Activated CD4-positive, alpha-beta T cell treated with anti-CD3 and anti-CD28 coated beads, Interleukin-2, amount 10 ng/mL, durations not matched to agents 24 days and 14 days (primary cell): ENCODE data around the gene REEP1. TPM values are rescaled to one million over a fixed set of nuclear protein-coding genes. Genes with fewer than 3 reads are reported as not detected.

Source experiments
- DNase-seq: peaks from one replicate; pipeline ENCODE4 v3.0.0; 2022
- H3K27ac Mint-ChIP-seq: one replicate; pipeline ENCODE4 v1.8.0; 2022; ENCODE audit warnings: mild to moderate bottlenecking, mixed read lengths
- H3K27me3 Mint-ChIP-seq: one replicate; pipeline ENCODE4 v1.8.0; 2022; ENCODE audit warnings: mixed read lengths
- H3K36me3 Mint-ChIP-seq: one replicate; pipeline ENCODE4 v1.8.0; 2022; ENCODE audit warnings: low read depth, mild to moderate bottlenecking, mixed read lengths
- H3K4me1 Mint-ChIP-seq: one replicate; pipeline ENCODE4 v1.8.0; 2021; ENCODE audit warnings: mixed read lengths
- H3K4me3 Mint-ChIP-seq: one replicate; pipeline ENCODE4 v1.8.0; 2022; ENCODE audit warnings: mild to moderate bottlenecking, moderate library complexity, mixed read lengths
- H3K9me3 Mint-ChIP-seq: one replicate; pipeline ENCODE4 v1.8.0; 2021; ENCODE audit warnings: mixed read lengths
- intact Hi-C: fragments of 100-400 bp; cut with micrococcal nuclease; formaldehyde crosslinking; loops from one replicate; pipeline ENCODE4 v1.15.1; 2023
- total RNA-seq: library from RNA; stranded (reverse); gene quantifications from 2 replicates; pipeline ENCODE4 v1.2.3, GENCODE V29; 2022

Gene REEP1
- total RNA-seq, 1 donor from 2014 or later = 0.44 TPM

GRCh38 chr2:86223927-86224560 is 113.4 kb downstream of the REEP1 start:
- Mint-ChIP-seq H3K4me1 (peaks cover 17% of the 10 kb centered on the region), H3K27ac (peak overlapping the region; percentile 13), H3K4me3 (no peak overlapping the region), H3K9me3 (no peaks in the 10 kb centered on the region), H3K36me3 (no peaks in the 10 kb centered on the region), H3K27me3 (no peaks in the 10 kb centered on the region)
- DNase-seq = no peak
- intact Hi-C loops = loop anchor here (10.0 kb wide), 1 partner anchor 71 kb away; no protein-coding TSS in a partner anchor

- Mint-ChIP-seq H3K27ac (peak overlapping the region; percentile 13), H3K9me3 (peaks cover under 1% of the 10 kb centered on the region), H3K36me3 (no peaks in the 10 kb centered on the region), H3K4me3 (no peak overlapping the region), H3K4me1 (peaks cover 17% of the 10 kb centered on the region), H3K27me3 (no peaks in the 10 kb centered on the region)
- DNase-seq = no peak
- intact Hi-C loops = loop anchor here (10.0 kb wide), 1 partner anchor 71 kb away; no protein-coding TSS in a partner anchor
Measured at GRCh38 chr2:86223140-86223926, 114.1 kb downstream of the REEP1 start.

GRCh38 chr2:86221066-86221684 is 116.3 kb downstream of the REEP1 start:
- Mint-ChIP-seq H3K27ac (no peak overlapping the region), H3K9me3 (peaks cover 7% of the 10 kb centered on the region), H3K4me1 (peaks cover 27% of the 10 kb centered on the region), H3K4me3 (no peak overlapping the region), H3K36me3 (no peaks in the 10 kb centered on the region), H3K27me3 (no peaks in the 10 kb centered on the region)
- intact Hi-C loops = loop anchor here (1.0 to 10.0 kb wide), 2 partner anchors 74 to 147 kb away; no protein-coding TSS in a partner anchor
- DNase-seq = peak; percentile 84

- no peak for DNase-seq
- Mint-ChIP-seq H3K4me1 (peaks cover 21% of the 10 kb centered on the region), H3K27me3 (no peaks in the 10 kb centered on the region), H3K27ac (no peak overlapping the region), H3K4me3 (no peak overlapping the region), H3K36me3 (peaks cover 3% of the 10 kb centered on the region), H3K9me3 (peaks cover 7% of the 10 kb centered on the region)
- intact Hi-C loops = loop anchor here (10.0 kb wide), 1 partner anchor 75 kb away; no protein-coding TSS in a partner anchor
Measured at GRCh38 chr2:86219896-86220295, 117.5 kb downstream of the REEP1 start.

GRCh38 chr2:86218124-86218523 is 119.3 kb downstream of the REEP1 start:
- intact Hi-C loops = no loop called here
- Mint-ChIP-seq H3K9me3 (peaks cover 7% of the 10 kb centered on the region), H3K27ac (no peak overlapping the region), H3K4me1 (peaks cover 17% of the 10 kb centered on the region), H3K4me3 (no peak overlapping the region), H3K27me3 (no peaks in the 10 kb centered on the region), H3K36me3 (peaks cover 16% of the 10 kb centered on the region)
- no peak for DNase-seq

- H3K27me3 Mint-ChIP-seq = no peaks in the 10 kb centered on the region
- peaks cover 7% of the 10 kb centered on the region for H3K9me3 Mint-ChIP-seq
- no peak for DNase-seq
- peaks cover 17% of the 10 kb centered on the region for H3K4me1 Mint-ChIP-seq
- no peak overlapping the region for H3K4me3 Mint-ChIP-seq
- peaks cover 24% of the 10 kb centered on the region for H3K36me3 Mint-ChIP-seq
- intact Hi-C loops = no loop called here
- H3K27ac Mint-ChIP-seq = no peak overlapping the region
Measured at GRCh38 chr2:86216575-86217555, 120.6 kb downstream of the REEP1 start.

GRCh38 chr2:86214503-86214832 is 123.0 kb downstream of the REEP1 start:
- H3K4me1 Mint-ChIP-seq = peaks cover 13% of the 10 kb centered on the region
- peaks cover 7% of the 10 kb centered on the region for H3K9me3 Mint-ChIP-seq
- no peak overlapping the region for H3K4me3 Mint-ChIP-seq
- no peaks in the 10 kb centered on the region for H3K27me3 Mint-ChIP-seq
- H3K36me3 Mint-ChIP-seq = peaks cover 44% of the 10 kb centered on the region
- intact Hi-C loops = no loop called here
- DNase-seq = no peak
- no peak overlapping the region for H3K27ac Mint-ChIP-seq

GRCh38 chr2:86213699-86214502 is 123.5 kb downstream of the REEP1 start:
- Mint-ChIP-seq H3K27me3 (no peaks in the 10 kb centered on the region), H3K36me3 (peaks cover 48% of the 10 kb centered on the region), H3K9me3 (peaks cover 7% of the 10 kb centered on the region), H3K27ac (no peak overlapping the region), H3K4me3 (no peak overlapping the region), H3K4me1 (peaks cover 13% of the 10 kb centered on the region)
- no peak for DNase-seq
- intact Hi-C loops = no loop called here

- H3K4me1 Mint-ChIP-seq = peaks cover 10% of the 10 kb centered on the region
Measured at GRCh38 chr2:86213056-86213455, 124.4 kb downstream of the REEP1 start.

GRCh38 chr2:86211796-86212188 is 125.6 kb downstream of the REEP1 start:
- Mint-ChIP-seq H3K4me1 (peaks cover 5% of the 10 kb centered on the region), H3K36me3 (peaks cover 63% of the 10 kb centered on the region), H3K4me3 (no peak overlapping the region), H3K27me3 (no peaks in the 10 kb centered on the region), H3K9me3 (no peaks in the 10 kb centered on the region), H3K27ac (no peak overlapping the region)
- DNase-seq = no peak
- intact Hi-C loops = no loop called here

More at GRCh38 chr2:86213056-86213455, 124.4 kb downstream of the REEP1 start:
- Mint-ChIP-seq H3K9me3 (peaks cover 5% of the 10 kb centered on the region), H3K36me3 (peaks cover 55% of the 10 kb centered on the region), H3K27me3 (no peaks in the 10 kb centered on the region), H3K27ac (no peak overlapping the region), H3K4me3 (no peak overlapping the region)
- intact Hi-C loops = no loop called here
- DNase-seq = no peak

GRCh38 chr2:86211033-86211795 is 126.2 kb downstream of the REEP1 start:
- Mint-ChIP-seq H3K4me1 (peaks cover 3% of the 10 kb centered on the region), H3K27me3 (no peaks in the 10 kb centered on the region), H3K4me3 (no peak overlapping the region), H3K27ac (no peak overlapping the region), H3K36me3 (peaks cover 67% of the 10 kb centered on the region), H3K9me3 (no peaks in the 10 kb centered on the region)
- no peak for DNase-seq
- intact Hi-C loops = no loop called here

GRCh38 chr2:86204458-86204857 is 133.0 kb downstream of the REEP1 start:
- intact Hi-C loops = no loop called here
- no peak overlapping the region for H3K27ac Mint-ChIP-seq
- H3K27me3 Mint-ChIP-seq = no peaks in the 10 kb centered on the region
- no peaks in the 10 kb centered on the region for H3K9me3 Mint-ChIP-seq
- peaks cover 26% of the 10 kb centered on the region for H3K36me3 Mint-ChIP-seq
- no peak for DNase-seq
- H3K4me3 Mint-ChIP-seq = no peak overlapping the region
- H3K4me1 Mint-ChIP-seq = peaks cover 17% of the 10 kb centered on the region
